GM12873 (cell line): Measurements from ENCODE around the gene LHFPL6.

Experiments used
- TF ChIP-seq, protein P1 (sequence below): IDR thresholded peaks from 2 replicates; pipeline ENCODE4 v1.5.1; 2012; ENCODE audit warnings: low read depth, mild to moderate bottlenecking, moderate library complexity, low read length, control low read depth; ENCODE audit not compliant: insufficient read depth; ENCODE audit errors: missing control alignments

The LHFPL6 gene

DNA sequence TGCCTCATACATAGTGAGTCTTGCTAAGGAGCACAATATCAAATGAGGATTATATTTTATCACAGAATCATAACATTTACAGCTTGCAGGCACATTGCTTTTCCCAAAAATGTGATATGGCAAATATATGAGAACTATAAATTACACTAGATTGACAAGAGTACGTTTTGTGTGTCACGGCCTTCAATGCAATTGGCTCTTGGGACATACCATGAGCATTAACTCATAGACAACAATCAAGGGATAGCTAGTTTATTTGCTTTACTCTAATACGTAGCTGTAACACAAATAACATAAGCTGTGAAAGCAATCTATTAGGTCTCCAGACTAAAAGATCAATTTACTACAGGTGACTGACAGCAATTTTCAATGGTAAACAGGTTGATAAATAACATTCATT is 17.8 kb downstream of the LHFPL6 start:
- TF ChIP-seq, protein P1, sequence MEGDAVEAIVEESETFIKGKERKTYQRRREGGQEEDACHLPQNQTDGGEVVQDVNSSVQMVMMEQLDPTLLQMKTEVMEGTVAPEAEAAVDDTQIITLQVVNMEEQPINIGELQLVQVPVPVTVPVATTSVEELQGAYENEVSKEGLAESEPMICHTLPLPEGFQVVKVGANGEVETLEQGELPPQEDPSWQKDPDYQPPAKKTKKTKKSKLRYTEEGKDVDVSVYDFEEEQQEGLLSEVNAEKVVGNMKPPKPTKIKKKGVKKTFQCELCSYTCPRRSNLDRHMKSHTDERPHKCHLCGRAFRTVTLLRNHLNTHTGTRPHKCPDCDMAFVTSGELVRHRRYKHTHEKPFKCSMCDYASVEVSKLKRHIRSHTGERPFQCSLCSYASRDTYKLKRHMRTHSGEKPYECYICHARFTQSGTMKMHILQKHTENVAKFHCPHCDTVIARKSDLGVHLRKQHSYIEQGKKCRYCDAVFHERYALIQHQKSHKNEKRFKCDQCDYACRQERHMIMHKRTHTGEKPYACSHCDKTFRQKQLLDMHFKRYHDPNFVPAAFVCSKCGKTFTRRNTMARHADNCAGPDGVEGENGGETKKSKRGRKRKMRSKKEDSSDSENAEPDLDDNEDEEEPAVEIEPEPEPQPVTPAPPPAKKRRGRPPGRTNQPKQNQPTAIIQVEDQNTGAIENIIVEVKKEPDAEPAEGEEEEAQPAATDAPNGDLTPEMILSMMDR = no peak

DNA sequence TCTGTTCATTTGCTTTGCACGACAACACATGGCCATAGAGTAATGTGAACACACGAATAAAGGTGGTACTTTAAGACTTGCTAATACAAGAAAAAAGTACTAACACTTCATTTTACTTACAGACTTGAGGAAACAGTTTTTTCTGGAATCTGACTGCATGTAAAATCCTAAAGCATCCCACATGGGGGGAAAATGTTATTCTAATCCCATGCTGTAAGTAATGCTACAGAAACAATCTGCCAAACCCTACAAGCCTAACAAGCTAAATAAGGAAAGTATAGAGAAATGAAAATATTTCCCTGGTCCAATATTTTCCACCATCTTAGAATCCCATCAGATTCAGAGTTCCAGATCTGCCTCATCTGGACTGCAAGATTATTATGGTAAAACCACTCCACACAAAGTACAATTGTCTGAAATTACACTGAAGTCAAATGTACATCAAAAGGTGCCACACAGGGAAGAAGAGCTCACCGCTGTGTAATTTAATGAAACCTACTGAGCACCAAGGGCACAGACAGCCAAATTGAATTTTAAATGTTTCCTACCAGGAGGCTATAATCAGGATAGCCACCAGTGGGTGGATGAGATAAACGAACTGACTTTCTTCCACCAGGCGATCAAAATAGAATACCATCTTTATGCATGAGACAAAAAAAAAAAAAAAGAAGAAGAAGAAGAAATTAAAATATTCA is 22.0 kb downstream of the LHFPL6 start:
- TF ChIP-seq, protein P1 = no peak

DNA sequence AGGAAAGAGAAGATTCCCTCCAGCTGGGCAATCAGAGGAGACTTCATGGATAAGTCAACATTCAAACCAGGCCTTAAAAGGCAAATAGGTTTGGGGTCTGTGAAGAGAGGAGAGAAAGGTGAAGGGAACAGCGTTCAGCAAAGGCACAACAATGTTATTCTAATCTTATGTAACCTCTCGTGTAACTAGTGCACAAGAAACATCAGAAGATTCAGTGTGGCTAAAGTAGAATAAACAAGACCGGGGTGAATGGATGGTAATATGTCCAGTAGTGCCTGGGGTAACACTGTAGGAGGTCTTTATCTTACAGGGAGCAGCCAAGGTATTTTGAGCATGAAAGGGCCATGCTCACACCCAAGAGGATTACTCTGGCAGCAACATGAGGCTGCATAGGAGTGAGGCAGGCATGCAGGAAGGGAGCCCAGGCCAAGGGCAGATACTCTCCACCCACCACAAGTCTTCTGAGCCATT is 24.1 kb downstream of the LHFPL6 start:
- TF ChIP-seq, protein P1 = no peak

DNA sequence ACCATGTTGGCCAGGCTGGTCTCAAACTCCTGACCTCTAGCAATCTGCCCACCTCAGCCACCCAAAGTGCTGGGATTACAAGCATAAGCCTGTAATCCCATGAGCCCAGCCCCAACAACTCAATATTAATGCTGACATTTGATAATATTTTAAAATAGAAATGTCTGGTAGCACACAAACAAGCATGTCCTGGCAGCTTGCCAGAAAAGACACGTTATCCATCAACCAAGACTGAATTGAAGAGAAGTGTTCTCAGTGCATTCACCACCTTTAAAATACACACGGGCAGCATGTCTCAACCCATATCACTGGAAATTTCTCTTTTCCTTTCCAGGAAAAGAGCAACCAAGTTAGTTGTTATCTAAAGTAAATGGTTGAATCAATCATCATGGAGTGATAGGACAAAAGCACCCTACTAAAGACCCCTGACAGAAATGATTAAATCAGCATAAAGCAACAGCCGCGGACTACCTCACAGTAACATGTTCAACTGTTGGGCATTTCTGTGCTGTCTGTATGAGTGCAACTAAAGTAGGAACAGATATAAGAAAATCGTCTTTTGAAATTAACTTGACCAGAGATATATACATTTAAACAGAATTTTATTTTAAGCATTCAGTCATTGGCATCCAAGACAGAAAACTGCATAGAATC is 25.0 kb downstream of the LHFPL6 start:
- TF ChIP-seq, protein P1 = no peak

DNA sequence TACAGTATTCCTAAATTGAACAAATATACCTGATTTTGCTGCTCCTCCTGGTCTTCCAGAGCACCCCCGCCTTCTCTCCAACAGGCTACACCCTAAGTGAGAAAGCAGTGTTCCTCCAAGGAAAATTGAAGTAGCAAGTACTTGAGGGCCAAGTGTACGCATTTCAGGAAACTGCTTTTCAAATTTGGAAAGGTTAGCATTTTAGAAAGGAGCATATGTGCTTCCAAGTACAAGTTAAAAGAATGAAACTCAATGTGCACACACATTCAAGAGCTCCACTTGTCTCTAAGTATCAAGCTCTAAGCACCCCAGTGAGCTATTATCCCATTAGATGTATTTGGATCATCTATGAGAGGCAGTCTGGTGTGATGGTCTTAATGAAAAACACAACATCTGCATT is 25.8 kb downstream of the LHFPL6 start:
- TF ChIP-seq, protein P1 = no peak

DNA sequence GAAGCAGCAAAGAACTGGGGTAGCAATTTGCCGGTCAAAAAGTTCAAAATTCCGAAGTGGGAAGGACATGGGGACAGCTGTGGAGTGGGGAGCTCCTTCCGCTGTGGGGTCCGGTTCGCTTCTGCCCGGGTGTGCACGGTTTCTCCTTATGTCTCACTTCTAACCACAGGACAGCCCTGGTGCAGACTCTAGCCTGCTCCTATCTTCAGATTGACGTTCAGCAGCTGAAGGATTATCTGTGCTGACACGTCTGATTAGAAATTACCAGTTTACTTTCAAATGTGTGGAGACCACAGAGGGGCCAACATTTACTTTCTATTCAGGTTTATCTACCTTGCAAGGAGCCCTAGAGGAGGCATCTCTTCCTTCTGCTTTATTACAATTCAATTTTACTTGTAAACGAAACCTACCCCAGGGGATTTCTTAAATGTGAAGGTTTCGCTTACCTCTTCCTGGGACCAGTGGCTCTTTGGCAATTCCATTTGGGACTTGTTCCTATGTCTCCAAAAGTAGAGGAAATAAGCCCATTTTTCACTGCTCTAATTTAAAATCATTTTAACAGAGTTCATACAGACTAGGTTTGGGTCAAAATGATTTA is 27.3 kb downstream of the LHFPL6 start:
- TF ChIP-seq, protein P1 = no peak

DNA sequence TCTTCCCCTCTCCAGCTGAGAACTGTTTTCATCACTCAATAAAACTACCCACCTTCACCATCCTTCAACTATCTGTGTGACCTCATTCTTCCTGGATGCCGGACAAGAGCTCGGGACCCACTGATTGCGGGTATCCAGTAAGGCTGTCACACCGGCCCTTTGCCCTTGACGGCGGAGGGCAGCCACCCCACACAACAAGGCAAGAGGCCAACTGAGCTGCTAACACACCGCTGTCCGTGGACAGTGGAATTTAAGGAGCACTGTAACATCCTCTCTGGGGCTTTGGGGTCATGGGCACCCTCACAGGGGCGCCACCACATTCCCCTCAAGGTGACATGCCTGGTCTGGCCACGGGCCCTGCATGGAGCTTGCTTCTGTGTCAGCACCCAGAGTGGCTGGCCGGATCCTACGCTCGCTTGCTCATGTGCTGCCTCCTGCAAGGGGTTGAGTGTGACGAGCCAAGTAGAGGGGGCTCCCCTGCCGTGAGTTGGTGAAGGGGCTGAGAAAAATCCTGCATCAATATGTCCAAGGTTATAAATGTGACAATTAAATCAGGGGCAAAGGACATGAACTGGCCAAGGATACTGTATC is 31.4 kb downstream of the LHFPL6 start:
- TF ChIP-seq, protein P1 = no peak
